GM21528 (cell line): ENCODE measurements around the gene CHD9.
"Not testable (repeated sequence)": the region's sequence is repeated elsewhere in the genome, so short reads cannot be mapped to it uniquely, and the experiment has no call there.

Experiments used
- ATAC-seq: cut with Tn5 transposase; IDR thresholded peaks from one replicate; pipeline ENCODE4 v1.9.1; 2021; ENCODE audit warnings: mild to moderate bottlenecking, moderate library complexity; ENCODE audit not compliant: unreplicated experiment, low FRiP score

The CHD9 gene

DNA sequence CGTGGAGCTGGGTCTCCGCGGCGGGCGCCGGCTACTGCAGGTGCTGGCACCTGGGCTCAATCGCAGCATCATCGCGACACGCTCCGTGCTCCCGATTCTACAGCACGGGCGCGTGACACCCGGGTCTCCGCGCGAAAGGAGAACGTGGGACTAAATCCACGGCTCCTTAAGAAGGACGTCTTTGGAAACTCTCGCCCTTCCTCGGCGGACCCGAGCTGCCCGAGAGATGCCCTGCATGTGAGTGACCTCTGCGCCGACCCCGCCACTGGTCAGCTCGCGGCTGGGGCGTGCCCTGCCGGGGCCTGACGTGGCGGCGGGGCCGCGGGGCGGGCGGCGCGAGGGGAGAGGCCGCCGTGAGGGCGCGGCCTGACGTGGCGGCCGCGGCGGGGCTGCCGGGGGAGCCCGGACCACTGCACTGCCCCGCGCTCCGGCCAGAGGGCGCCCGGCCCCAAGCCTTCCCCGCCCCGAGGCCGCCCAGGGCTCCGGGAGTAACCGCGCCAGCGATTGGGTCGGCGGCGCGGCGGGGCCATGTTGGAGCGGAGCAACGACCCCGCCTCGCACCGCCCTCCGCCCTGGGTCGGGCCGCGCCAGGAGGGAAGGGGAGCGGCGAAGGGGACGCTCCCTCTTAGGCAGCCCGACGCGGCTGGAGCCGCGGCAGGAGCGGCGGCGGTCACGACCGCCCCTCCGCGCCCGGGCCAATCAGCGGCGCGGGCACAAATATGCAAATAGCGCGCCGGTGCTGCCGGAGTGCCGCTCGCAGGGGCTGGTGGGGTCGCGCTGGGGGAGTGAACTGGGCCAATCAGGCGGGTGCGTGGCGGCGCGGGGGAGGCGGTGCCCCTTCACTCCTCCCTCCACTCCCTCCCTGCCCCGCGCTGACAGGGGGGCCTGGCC is 75.6 kb downstream of the CHD9 start:
- ATAC-seq, result peak; percentile 86

DNA sequence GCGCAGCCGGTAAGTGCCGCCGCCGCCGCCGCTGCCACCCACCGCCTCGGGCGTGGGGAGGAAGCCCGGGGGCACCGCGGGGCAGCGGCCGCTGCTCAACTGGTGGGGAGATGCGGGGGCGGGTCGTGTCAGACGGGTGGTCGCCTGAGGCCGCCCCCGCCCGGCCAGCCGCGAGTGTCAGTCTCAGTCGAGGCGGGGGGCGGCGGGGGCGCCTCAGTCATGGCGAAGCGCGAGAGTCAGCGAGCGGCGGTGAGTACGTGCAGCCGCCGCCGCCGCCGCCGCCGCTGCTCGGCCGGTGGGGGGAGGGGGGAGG is 76.2 kb downstream of the CHD9 start:
- peak; percentile 1 for ATAC-seq

DNA sequence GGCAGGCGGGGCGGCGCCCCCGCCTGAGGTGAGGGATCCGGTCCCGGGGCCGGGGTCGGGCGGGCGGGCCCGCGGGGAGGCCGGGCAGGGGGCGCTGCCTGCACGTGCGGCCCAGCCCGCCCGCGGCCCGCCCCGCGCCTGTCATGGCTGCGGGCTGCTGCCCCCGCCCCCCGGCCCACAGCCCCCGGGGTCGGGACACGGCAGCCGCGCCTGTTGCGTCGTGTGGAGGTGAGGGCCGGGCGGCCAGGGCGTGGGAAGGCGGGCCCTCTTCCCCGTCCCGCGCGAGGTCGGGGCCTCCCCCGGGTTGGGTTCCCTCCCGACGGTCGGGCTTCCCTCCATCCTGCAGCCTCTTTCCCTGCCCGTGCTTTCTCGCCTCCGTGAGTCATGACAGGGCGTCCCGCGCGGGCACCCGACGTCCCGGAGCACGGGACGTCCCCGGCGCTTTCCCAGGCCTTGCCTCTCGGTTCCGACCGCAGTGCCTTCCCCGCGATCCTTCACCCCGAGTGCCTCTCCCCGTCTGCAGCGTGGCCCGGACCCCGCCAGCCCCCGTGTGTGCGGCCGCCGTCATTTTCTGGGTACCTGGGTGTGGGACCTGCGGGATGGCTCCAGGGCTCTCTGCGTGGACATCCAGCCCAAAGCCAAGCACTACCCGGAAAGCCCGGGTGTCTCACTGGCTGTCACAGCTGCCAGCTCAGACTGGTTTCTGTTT is 76.7 kb downstream of the CHD9 start:
- ATAC-seq, result no peak

DNA sequence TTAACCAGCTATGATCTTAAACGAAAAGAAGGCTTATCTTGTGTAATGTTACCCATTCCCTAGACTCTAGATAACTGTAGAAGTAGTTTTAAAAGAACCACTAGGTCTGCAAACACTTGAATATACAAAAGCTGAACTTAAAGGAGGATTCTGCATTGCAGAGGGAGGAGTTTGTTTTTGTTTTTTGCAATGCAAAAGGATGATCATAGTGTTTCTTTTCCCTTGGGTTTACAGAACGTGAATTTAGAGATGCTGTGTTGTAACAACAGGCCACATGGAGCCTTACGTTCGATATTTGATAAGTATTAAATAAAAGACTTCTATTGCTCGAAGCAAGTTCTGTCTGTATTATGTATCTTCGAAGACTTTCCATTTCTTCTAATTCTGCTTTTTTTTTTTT is 77.6 kb downstream of the CHD9 start:
- no peak for ATAC-seq

DNA sequence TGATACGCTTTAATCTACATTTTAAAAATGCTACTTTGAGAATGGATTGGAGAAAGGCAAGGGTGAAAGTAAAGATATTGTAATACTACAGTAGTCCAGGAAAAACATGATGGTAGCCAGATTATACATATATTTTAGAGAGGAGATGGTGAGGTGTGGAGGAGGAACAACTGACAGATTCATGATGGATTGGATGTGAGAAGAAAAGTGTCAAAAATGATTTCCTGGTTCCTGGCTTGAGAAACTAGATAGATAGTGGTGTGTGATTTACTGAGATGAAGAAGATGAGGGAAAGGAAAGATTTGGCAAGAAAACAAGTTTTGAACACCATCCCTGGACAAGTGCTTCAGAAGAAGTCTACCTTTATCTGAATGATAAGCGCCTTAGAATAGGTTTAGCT is 80.5 kb downstream of the CHD9 start:
- ATAC-seq, result no peak

DNA sequence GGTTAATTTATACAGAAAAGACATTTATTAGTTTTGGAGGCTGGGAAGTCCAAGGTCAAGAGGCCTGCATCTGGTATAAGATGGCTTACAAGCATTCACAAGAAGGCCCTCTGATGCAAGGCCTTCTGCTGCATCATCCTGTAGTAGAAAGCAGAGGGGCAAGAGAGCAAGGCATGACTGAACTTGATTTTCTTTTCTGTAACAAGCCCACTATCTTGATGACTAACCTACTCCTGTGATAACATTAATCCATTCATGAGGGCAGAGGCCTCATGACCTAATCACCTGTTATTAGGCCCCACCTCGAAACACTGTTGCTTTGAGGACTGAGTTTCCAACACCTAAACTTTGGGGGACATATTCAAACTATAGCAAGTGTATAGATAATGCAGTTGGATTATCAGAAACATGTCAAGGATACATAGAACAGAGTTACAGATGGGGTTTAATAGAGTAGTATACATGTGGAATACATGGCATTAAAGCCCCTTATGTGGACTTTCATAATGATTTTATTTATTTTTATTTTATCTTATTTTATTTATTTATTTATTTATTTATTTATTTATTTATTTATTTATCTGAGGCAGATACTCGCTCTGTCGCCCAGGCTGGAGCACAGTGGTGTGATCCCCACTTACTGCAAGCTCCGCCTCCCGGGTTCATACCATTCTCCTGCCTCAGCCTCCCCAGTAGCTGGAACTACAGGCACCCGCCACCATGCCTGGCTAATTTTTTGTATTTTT is 88.2 kb downstream of the CHD9 start:
- no peak for ATAC-seq

DNA sequence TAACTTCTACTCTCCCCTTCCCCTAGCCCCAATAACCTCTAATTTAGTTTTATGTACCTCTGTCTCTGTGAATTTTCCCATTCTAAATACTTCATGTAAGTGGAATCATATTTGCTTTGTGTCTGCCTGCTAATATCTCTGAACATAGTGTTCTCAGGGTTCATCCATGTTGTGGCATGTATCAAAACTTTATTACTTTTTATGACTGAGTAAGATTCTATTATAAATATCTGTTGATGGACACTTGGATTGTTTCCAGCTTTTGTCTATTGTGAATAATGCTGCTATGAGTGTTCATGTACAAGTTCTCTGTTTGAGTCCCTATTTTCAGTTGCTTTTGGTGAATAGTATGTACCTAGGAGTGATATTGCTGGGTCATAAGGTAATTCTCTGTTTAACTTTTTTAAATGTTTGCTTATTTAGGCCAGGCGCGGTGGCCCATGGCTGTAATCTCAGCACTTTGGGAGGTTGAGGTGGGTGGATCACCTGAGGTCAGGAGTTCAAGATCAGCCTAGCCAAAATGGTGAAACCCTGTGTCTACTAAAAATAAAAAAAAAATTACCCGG is 92.8 kb downstream of the CHD9 start:
- no peak for ATAC-seq

DNA sequence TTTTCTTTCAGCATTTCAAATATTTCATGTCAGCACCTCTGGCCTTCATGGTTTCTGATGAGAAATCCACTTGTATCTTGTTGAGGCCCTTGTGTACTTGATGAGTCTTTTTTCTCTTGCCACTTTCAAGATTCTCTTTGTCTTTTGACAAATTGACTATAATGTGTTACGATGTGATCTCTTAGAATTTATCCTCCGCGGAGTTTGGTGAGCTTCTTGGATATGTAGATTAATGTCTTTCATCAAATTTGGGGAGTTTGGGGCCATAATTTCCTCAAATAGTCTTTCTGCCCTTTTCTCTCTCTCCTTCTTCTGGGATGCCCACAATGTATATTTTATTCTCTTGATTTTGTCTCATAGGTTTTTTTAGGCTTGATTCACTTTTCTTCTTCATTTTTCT is 96.0 kb downstream of the CHD9 start:
- no peak for ATAC-seq

DNA sequence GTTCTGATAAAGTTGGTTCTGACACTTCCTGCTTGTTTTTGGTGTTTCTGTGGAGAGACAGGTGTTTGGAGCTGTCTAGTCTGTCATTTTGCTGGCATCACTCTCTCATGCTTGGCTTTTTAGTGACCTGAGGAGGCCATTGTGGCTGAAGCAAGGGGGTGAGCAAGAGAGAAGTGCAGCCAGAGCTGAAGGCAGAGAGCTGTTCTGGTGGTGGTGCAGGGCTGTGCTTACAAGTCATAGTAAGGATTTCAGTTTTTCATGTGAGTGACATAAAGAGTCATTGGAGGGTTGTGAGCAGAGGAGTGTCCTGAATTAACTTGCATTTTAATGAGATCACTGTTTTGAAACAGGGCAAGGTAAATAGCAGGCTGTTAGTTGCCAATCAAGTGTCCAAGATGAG is 97.5 kb downstream of the CHD9 start:
- ATAC-seq, result no peak

DNA sequence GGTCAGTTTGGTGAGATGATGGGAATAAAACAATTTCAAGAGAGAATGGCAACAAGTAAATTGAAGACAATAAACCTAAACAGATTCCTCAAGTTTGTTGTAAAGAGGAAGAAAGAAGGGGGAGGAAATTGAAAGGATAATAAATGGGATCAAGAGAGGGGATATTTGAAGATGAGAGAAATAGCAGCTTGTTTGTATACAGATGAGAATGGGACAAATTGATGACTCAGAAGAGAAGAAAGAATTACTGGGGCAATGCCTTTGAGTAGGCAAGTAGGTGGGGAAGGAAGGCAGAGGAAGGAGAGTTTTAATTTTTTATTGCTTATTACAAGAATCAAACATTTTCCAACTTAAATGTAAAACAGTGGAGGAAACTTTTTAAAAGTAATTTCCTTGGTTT is 98.3 kb downstream of the CHD9 start:
- ATAC-seq, result no peak

DNA sequence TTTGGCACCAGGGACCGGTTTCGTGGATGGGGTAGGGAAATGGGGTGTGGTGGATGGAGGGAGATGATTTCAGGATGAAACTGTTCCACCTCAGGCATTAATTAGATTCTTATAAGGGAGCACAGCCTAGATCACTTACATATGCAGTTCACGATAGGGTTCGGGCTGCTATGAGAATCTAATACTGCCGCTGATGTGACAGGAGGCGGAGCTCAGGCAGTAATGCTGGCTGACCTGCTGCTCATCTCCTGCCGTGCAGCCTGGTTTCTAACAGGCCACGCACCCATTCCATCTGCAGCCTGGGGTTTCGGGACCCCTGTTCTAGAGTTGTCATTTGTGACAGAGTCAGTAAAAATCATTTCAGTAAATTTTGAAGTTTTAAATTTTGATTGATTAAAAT is 99.7 kb downstream of the CHD9 start:
- no peak for ATAC-seq

DNA sequence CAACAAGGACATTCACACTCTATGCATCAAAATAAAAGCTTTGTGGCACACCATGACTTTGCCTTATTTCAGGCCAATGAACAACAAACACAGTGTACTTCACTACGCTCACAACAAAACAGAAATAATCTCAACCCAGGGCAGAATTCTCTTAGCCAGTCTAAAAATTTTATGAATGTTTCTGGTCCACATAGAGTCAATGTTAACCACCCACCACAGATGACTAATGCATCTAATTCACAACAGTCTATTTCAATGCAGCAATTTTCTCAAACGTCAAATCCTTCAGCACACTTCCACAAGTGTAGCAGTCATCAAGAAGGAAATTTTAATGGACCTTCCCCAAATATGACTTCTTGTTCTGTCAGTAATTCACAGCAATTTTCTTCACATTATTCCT is 101.7 kb downstream of the CHD9 start:
- no peak for ATAC-seq

DNA sequence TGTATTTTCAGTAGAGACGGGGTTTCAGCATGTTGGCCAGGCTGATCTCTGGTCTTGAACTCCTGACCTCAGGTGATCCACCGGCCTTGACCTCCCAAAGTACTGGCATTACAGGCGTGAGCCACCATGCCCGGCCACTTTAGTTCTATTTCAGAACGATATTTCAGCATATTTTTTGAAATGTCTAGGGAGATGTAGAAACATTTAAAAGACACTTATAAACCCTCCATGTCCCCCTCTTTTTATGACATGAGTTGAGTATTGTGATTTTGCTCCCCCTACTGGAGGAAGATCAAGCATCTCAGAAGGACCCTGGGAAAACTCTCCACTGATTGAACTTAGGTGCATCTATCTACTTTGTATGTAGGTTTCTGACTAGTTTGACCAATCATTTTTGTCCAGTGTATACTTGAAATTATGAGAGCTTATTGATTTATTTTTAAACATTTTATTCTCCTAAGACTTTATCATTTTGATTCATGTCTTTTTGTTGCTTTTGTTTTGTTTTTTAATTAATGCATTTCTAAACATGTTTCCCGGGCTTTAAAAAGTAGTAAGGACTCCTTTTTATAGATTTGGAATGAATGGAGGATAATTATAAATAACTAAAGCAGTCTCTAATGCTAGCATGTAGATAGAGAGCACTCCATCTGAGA is 105.1 kb downstream of the CHD9 start:
- ATAC-seq, result peak; percentile 68

DNA sequence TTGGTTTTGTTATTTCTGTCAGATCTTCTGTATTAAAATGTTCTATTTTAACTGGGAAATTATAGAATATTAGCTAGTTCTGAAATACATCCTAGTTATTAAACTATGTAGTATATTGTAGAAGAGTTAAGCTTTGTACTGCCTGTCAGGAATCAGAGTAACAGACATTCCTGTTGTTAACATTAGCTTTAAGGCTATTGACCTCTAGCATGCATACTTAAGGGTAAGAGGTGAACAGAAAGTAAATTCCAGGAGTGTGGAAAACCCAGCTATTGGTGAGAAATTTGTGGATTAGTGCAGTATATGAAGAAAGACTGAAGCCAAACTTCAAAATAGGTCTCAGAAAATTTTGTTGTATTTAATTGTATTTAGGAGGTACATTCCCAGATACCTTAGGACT is 111.3 kb downstream of the CHD9 start:
- no peak for ATAC-seq

DNA sequence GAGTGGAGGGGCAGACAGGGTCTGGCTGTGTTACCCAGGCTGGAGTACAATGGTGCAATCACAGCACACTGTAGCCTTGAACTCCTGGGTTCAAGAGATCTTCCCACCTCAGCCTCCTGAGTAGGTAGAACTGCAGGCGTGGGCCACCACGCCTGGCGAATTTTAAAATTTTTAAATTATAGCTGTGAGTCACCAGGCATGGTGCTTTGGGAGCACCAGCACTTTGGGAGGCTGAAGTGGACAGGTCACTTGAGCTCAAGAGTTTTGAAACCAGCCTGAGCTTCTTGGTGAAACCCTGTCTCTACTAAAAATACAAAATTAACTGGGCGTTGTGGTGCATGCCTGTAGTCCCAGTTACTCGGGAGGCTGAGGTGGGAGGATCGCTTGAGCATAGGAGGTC is 114.0 kb downstream of the CHD9 start:
- ATAC-seq, result no peak

DNA sequence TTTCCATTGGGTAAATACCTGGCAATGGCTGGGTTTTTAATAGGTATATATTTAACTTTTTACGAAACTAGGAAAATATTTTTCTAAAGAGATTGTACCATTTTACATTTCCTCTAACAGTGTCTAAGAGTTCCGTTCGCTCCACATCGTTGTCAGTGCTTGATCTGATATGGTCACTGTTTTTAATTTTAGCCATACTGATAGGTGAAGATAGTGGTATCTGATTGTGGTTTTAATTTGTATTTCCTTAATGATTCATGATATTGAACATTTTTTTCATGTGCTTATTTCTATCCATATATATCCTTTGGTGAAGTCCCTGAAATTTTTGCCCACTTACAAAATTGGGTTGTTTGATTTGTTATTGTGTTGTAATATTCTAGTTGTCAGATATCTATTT is 117.7 kb downstream of the CHD9 start:
- ATAC-seq, result no peak

DNA sequence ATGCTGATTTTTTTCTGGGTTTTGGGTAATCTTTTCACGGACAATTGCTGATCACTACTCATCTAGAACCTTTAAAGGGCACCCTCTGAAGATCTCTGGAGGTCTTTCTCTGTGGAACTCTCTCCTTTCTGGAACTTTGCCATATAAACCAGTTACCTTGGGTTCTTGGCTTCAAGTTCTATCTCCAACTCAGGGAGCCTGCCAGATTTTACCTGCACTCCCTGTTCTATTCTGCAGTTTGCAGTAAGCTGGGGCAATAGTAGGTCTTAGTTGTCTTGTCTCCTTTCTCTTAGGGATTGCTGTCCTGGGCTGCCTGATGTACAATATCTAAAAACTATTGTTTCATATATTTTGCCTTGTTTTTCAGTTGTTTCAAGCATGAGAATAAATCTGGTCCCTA is 120.3 kb downstream of the CHD9 start:
- ATAC-seq, result no peak

DNA sequence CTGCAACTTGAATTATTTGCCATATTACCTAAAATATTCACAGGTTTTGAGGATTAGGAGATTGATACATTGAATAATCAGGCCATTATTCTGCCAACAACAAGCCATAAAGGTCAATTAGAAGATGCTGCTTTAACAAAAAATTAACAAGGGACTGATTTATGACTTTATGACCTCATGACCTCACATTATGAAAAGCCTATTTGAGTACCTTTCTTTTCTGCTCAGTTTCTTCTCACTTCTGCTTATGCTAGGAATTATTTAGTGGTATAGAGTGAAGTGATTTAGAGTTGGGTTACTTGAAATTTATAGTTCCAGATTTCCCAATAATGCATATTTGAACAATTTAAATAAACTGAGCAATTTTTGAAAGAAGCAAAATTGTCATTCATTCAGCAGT is 121.6 kb downstream of the CHD9 start:
- ATAC-seq, result no peak

DNA sequence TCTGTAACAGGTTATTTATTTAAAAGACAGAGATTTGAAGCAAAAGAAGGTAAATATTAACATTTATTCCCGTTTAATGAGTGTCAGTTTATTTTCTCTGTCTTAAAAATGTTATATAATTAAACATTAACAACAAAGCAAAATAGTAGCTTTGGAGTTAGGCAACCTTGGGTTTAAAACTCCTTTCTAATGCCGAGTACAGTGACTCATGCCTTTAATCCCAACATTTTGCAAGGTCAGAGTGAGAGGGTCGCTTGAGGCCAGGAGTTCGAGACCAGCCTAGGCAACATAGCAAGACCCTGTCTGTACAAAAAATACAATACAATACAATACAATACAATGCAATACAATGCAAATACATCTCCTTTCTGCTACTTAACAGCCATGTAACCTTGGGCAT is 128.7 kb downstream of the CHD9 start:
- ATAC-seq, result no peak

DNA sequence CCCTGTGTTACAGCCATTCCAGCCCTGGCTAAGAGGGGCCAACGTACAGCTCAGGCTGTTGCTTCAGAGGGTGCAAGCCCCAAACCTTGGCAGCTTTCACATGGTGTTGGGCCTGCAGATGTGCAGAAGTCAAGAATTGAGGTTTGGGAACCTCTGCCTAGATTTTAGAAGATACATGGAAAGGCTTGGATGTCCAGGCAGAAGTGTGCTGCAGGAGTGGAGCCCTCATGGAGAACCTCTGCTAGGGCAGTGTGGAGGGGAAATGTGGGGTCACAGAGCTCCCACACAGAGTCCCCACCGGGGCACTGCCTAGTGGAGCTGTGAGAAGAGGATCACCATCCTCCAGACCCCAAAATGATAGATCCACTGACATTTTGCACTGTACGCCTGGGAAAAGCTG is 130.9 kb downstream of the CHD9 start:
- ATAC-seq, result not testable (repeated sequence)

DNA sequence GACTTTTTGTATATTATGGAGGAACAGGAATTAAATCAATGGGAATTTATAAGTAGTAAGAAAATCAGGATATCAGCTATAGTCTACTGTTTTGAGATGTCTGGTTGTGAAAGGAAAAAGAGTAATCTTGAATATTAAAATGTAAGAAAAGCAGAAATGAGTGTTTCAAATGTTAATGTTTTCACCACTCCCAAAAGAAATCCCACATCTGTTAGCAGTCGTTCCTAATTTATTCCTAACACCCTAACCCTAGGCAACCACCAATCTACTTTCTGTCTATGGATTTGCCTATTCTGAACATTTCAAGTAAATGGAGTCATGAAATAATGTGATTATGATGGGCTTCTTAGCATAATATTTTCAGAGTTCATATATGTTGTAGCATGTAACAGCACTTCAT is 133.0 kb downstream of the CHD9 start:
- no peak for ATAC-seq
